Stimulated activated CD4-positive, alpha-beta T cell treated with anti-CD3 and anti-CD28 coated beads, Interleukin-12 subunit alpha, Interleukin-12 subunit beta, amount 100 ng/mL, for 48 hours (primary cell): ENCODE measurements around the gene ST6GALNAC6.
"Not testable (repeated sequence)": the region's sequence is repeated elsewhere in the genome, so short reads cannot be mapped to it uniquely, and the experiment has no call there.

Experiments
- DNase-seq, 3 donors: peaks; one replicate each; pipeline ENCODE4 v3.0.0-alpha.2; 2020; ENCODE audit warnings: low read depth in 2 of 3, low spot score in 1 of 3

ST6GALNAC6 gene

DNA sequence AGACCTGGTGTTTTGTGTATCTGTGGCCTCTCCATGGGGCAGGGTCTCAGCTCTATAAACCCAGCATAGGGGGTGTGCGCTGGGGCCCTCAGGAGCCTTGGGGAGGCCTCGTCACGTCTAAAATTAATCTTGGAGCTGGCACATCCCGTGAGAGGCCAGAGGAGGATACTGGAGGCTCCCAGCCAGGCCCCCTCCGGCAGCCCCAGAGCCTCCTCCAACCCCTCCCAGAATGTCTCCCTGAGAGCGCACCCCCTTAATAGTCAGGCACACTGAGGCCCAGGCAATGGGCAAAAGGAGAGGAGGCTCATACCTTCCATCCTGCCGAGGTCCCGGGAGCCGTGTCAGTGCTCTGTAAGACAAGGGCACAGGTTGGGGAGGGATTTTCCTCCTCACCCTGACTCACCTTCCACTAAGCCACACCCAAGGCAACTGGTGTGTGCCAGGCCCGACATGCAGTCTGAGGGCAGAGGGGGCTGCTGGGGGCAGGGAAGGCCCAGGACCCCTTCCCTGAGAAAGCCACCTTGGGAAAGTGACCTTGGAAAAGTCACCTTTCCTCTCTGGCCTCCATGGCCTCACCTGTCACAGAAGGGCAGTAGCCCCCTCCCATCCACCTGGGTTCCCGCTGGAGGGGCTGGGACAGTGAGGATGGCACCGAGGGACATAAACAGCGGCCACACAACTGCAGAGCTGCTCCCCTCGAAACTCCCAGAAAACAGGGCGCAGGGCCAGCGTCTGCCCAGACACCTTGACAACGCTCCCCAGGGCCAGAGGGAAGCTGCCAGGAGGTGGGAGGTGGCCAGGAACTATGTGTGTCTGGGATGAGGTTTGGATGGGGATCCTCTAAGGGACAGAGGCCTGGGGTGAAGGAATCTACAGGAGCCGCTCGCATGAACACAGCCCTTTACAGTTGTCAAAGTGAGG, 24.8 kb downstream of the ST6GALNAC6 start:
- DNase-seq: no peak

- no peak for DNase-seq
These were observed 25.5 kb downstream of the ST6GALNAC6 start for GRCh38 chr9:127873886-127874285.

DNA sequence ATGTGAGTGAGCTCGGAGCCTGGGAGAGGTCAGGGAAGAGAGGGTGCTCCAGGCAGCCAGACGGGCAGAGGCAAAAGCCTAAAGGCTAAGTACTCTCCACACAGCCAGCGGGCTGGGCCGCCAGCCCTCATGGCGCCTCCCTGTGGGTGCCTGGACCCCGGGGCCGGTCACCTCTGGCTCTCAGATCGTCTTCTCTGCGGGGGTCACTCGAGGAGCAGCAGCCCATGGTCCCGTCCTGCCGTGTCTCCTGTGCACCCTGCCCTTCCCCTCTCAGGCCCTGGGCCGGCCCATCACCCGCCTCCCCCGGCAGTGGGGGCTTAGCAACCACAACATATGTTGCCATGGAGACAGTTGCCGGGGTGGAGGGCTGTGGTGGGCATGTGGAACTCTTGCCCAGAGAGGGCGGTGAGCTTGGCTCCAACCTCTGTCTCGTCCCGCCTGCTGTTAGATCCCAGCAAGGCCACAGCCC, 26.1 kb downstream of the ST6GALNAC6 start:
- no peak for DNase-seq

- DNase-seq: no peak
These were observed 26.8 kb downstream of the ST6GALNAC6 start for GRCh38 chr9:127872369-127873222.

GRCh38 chr9:127871531-127871930, 27.9 kb downstream of the ST6GALNAC6 start:
- DNase-seq: no peak

GRCh38 chr9:127870887-127871286, 28.5 kb downstream of the ST6GALNAC6 start:
- no peak for DNase-seq

DNA sequence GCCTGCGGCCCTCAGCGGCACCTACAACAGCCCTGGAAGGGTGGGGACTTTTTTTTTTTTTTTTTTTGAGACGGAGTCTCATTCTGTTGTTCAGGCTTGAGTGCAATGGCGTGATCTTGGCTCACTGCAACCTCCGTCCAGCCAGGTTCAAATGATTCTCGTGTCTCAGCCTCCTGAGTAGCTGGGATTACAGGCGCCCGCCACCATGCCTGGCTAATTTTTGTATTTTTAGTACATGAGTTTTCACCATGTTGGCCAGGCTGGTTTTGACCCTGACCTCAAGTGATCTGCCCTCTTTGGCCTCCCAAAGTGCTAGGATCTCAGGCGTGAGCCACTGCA, 29.3 kb downstream of the ST6GALNAC6 start:
- DNase-seq: not testable (repeated sequence)

DNA sequence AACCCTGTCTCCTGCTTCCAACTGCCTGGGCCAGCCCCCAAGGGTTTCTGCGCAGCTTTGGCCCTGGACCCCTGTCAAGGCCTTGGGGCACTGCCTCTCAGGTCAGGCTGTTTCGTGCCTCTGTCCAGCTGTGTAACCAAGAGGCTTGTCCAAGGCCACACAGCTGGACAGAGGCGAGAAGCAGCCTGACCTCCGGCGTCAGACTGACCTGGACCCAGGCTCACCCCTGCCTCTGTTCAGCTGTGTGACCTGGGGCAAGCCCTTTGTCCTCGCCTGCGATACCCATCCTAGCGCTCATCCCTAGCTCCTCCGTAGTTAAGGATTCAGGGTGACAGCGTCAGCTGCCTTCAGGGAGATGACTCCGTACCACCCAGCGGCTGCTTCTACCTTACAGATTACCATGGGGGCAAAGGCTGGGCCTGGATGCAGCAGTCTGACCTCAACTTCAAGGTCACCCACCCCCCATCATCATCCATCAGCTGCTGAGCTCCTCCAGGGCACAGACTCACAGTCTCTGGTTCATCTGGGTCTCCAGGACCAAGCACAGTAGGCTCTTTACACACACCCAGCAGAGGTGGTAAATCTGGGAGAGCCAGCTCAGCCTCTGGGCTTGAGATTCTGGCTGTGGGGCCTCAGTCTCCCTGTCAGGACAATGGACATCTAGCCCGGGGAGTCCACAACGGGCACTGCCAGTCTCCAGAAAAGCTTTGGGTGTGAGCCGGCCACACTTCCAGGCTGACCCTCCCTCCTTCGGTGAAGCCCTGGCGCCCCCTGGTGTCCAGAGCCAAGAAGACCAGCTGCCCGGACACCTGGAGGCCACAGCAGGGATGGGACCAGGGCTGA, 29.9 kb downstream of the ST6GALNAC6 start:
- DNase-seq: peak; percentile 65 to 88 (median 82)

DNA sequence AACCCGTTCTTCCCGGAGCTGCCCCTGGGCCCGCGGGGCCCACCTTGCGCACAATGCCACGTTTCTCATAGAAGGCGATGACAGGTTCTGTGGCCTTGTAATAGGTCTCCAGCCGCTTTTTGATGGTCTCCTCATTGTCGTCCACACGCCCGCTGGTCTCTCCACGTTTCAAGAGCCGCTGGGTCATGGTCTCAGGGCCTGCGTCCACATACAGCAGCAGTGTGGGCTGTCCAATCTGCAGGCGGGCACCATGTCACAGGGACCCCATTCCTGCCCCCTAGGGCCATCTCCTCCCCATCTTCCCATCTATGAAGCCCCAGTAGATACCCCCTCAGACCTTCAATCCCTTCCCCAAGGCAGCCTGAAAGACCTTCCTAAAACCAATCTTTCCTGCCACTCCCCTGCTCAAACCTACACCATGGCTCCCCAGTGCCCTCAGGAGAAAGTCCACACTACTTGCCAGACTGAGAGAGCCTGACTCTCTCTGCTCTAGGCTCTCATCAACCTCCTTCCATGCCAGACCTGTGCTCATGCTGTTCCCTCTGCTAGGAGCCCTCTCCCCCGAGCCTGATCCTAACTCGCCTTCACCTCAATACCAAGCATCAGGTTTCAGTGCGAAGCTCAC, 31.0 kb downstream of the ST6GALNAC6 start:
- DNase-seq: no peak

DNA sequence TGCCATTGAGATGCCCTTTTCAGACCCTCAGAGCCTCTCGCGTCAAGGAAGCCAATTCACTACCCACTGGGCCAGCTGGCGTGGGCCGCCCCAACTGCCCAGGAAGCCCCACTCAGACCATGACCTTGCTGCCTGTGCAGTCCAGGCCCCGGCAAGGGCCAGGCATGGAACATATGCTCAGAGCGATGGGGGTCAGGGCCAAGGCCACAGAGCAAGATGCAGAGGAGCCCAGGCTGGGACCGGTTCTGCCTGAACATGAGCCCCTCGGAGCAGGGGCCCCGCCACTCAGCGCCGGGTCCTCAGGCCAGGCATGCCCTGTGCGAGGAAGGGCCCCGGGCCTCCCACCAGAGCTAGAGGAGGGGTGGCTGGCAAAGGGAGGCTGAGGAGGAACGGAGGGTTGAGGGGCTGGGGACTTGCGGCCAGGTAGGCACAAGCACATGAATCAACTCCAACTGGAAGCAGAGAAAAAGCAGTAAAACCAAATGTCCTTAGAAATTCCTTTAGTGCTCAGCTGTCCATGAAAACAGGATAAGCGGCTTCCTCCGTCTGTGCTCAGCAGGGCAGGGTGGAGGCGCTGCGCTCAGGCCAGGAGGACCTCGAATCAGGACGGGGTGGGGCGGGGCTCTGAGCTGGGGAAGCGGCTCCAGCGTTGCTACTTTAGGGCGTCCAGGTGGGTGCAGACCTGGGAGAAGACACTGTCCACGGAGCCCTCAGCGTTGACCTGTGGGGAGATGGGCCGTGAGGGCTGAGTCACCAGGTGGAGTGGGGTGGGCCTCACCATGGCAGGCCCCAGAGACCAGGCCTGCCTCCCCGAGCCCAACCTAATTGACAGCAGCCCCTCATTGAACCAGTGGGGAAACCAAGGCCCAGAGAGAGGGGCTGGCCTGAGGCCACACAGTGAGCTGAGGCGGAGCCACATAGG, 31.8 kb downstream of the ST6GALNAC6 start:
- DNase-seq: no peak

GRCh38 chr9:127866535-127866934, 32.9 kb downstream of the ST6GALNAC6 start:
- DNase-seq: no peak

GRCh38 chr9:127865645-127866464, 33.5 kb downstream of the ST6GALNAC6 start:
- DNase-seq: peak in 1 of 3 donors; percentile 33

DNA sequence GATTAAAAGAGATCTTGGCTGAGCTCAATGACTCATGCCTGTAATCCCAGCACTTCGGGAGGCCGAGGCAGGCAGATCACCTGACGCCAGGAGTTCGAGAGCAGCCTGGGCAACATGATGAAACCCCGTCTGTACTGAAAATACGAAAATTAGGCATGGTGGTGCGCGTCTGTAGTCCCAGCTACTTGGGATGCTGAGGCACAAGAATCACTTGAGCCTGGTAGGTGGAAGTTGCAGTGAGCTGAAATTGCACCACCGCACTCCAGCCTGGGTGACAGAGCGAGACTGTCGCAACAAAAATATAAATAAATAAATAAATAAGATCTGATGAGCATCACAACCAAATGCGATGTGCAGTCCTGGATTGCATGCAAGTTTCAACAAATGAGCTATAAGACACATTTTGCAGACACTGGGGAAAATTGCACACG, 36.2 kb downstream of the ST6GALNAC6 start:
- no peak for DNase-seq

DNA sequence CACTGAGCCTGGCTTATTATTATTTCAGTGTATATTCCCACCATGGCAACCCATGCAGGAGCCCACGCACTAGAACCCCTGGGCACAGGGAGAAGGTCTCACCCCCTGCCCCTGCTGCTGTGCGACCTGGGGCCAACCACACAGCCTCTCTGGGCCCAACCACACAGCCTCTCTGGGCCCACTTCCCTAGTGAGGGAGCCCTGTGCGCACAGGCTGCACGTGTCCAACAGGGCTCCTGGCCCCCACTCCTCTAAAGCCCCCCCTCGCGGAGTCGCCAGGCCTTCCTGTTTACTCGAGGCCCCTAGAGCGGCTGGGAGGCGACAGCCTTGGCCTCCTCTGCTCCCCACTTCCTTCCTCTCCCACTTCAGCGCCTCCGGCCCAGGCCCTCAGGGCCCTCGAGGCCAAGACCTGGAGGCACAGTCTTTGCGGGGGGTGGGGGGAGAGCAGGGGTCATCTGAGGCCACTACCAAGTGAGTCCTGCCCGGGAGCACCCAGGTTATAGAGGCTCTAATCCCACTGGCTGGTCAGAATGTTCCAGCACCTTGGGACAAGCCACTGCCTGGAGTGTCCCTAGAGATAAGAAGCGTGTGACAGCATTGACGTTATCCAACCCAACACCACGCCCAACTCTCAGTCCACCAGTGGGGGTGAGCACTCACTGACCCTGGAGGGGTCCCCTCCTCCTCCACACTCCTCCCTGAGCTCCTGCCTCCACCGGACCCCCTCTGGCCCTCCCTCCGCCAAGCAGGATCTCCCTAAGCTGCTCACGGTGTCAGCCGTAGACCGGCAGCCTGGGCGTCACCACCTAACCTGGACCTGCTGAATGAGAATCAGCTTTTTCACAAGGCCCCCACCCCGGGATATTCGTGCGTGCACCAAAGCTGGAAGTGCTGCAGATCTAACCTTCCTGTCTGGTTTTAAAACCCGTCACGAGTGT, 37.1 kb downstream of the ST6GALNAC6 start:
- DNase-seq: no peak

GRCh38 chr9:127860779-127861178, 38.6 kb downstream of the ST6GALNAC6 start:
- DNase-seq: no peak

DNA sequence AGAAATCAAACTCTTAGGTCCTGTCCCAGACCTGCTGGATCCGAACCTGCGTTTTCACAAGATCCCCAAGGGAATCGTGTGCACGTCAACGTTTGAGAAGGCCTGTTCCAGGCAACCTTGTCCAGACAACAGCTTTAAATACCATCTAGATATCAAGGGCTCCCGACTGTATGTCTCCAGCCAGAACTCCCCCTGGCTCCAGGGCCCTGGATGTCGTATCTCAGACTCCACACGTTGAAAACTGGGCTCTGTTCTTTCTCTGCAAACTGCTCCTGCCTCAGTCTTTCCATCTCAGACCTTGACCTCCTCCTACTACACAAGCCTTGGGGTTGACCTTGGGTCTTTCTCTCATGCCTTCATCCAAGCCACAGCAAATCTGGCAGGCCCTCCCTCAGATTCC, 39.1 kb downstream of the ST6GALNAC6 start:
- DNase-seq: no peak

DNA sequence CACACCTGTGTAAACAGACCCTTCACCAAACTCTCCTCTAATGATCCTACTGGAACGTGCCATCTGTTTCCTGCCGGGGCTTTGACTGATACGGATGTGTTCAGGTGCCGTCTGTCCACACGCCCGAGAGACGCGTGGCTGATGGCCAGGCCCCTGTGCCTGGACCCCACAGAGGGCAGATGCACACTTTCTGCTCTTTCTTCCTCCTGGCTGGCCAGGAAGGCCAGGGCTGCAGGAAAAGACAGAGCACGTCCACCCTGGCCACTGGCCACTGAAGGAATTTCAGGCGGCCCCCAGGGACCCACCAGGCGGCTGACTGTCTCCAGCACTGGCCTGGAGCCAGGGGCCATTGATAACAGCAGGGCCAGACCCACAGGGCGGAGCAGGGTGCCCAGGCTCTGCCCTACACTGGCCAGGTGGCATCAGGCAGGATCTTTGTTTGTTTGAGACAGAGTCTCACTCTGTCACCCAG, 41.3 kb downstream of the ST6GALNAC6 start:
- DNase-seq: no peak
